ENCODE results near the gene PPP1R9B. TPM values are rescaled to one million over a fixed set of nuclear protein-coding genes. Genes with fewer than 3 reads are reported as not detected.

Gene PPP1R9B
- total RNA-seq, 1 experiment from 2014 or later: 23.0 TPM

GRCh38 chr17:50101346-50102163 lies 48.9 kb downstream of the PPP1R9B start:
- no peaks in the 10 kb centered on the region; the same call in 1 of the 2 replicates for H3K4me1 ChIP-seq (ENCODE audit: insufficient read depth, low read length)
- no peak overlapping the region for H3K23ac ChIP-seq (ENCODE audit: insufficient read length, low read depth, low read length)
- H4K20me1 ChIP-seq (ENCODE audit: control insufficient read depth, insufficient read depth, insufficient read length): no peaks in the 10 kb centered on the region
- no peaks in the 10 kb centered on the region for H3K79me1 ChIP-seq (ENCODE audit: insufficient read depth, low read depth, low read length, poor library complexity, severe bottlenecking)
- H4K5ac ChIP-seq (ENCODE audit: insufficient read length, low read depth, low read length): no peak overlapping the region
- peak; percentile 54 for DNase-seq
- peak overlapping the region; percentile 2 for H3K4me2 ChIP-seq (ENCODE audit: insufficient read depth, insufficient read length, low read length)
- H2AK5ac ChIP-seq (ENCODE audit: insufficient read length, low read length): no peak overlapping the region
- H3K4ac ChIP-seq (ENCODE audit: low read depth, low read length): no peak overlapping the region
- no peak overlapping the region for H4K91ac ChIP-seq (ENCODE audit: insufficient read length, low read depth, low read length)
- no peak overlapping the region for H3K27ac ChIP-seq (ENCODE audit: insufficient read length, low read depth, low read length)
- H3K9ac ChIP-seq (ENCODE audit: extremely low read depth, insufficient read length, low read length): no peak overlapping the region
- no peak overlapping the region for H3K18ac ChIP-seq (ENCODE audit: insufficient read length, low read depth, low read length)
- Mint-ChIP-seq H3K4me1 (peaks cover 18 to 33% of the 10 kb centered on the region in 2 experiments), H3K27me3 (ENCODE audit: low read depth) (no peaks in the 10 kb centered on the region), H3K9me3 (no peaks in the 10 kb centered on the region), H3K36me3 (ENCODE audit: insufficient read depth in 1 of 3, low read depth in 3 of 3) (peaks cover 0 to 8% (median 4%) of the 10 kb centered on the region in 3 experiments; a peak in 5 of 7 replicates), H3K4me3 (peak overlapping the region; percentile 14 to 54; a peak in 3 of 5 replicates), H3K27ac (peak overlapping the region in 1 of 3 experiments; percentile 52; a peak in 1 of 7 replicates)
- no peak overlapping the region for H2BK12ac ChIP-seq (ENCODE audit: insufficient read length, low read depth, low read length)
- no peaks in the 10 kb centered on the region for H3K23me2 ChIP-seq (ENCODE audit: insufficient read length, low read depth, low read length, poor library complexity, severe bottlenecking)
- no peak overlapping the region for H3T11ph ChIP-seq (ENCODE audit: low read length)
- no peak overlapping the region for H3K56ac ChIP-seq (ENCODE audit: insufficient read length, low read depth, low read length)
- H3K9me3 ChIP-seq (ENCODE audit: control insufficient read depth, low read depth, low read length): no peaks in the 10 kb centered on the region
- H3K27me3 ChIP-seq (ENCODE audit: insufficient read depth, low read length): no peaks in the 10 kb centered on the region
- H2BK120ac ChIP-seq (ENCODE audit: low read depth, low read length, poor library complexity, severe bottlenecking): no peak overlapping the region
- WGBS (ENCODE audit: extremely low coverage, insufficient read length, low lambda C conversion rate): no CpG with 5 or more reads among the region's 17 CpGs
- no peaks in the 10 kb centered on the region for H3K79me2 ChIP-seq (ENCODE audit: insufficient read depth, low read length)
- no peak overlapping the region for H2BK20ac ChIP-seq (ENCODE audit: low read depth, low read length, poor library complexity, severe bottlenecking)
- H4K8ac ChIP-seq (replicated peaks; ENCODE audit: insufficient read length, low read depth, low read length): no peak overlapping the region
- no peak overlapping the region for H2AFZ ChIP-seq (ENCODE audit: low read length)
- no peak overlapping the region; the same call in 1 of the 2 replicates for H3K14ac ChIP-seq (ENCODE audit: insufficient read depth, low read length)
- no peak overlapping the region for H2BK5ac ChIP-seq (ENCODE audit: insufficient read length, low read length)
- no peak overlapping the region for H2BK15ac ChIP-seq (ENCODE audit: low read depth, low read length)
- no peak; the same call in 2 of the 3 replicates for TF ChIP-seq CTCF (conservative IDR thresholded peaks at IDR 0.05)
